ENCODE measurements around the gene EPB41L5.

DNA sequence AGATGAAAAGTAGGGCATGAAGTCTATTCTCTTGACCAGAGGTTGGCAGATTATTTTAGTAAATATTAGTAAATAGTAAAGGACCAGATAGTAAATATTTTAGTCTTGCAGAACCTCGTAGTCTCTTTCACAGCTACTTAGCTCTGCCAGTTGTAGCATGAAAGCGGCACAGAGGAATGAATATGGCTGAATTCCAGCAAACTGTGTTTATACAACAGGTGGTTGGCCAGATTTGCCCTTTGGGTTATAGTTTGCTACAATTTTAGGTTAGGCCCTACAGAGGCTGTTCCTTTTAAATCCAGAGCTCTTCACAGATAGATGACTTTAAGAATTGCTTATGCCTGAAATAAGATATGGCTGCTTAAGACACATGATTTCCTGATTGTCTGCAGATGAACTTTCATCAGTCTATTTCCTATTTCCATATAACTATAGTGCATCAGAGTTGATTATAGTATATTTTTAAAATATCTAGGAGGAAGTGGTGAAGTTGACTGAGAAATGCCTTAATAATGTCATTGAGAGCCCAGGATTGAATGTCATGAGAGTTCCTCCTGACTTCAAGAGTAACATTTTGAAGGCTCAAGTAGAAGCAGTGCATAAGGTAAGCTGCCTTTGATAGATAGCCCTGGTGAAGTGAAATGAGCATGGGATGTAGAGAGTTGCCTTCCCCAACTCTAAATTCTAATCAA is 129.8 kb downstream of the EPB41L5 start:
- TF ChIP-seq, protein P1, sequence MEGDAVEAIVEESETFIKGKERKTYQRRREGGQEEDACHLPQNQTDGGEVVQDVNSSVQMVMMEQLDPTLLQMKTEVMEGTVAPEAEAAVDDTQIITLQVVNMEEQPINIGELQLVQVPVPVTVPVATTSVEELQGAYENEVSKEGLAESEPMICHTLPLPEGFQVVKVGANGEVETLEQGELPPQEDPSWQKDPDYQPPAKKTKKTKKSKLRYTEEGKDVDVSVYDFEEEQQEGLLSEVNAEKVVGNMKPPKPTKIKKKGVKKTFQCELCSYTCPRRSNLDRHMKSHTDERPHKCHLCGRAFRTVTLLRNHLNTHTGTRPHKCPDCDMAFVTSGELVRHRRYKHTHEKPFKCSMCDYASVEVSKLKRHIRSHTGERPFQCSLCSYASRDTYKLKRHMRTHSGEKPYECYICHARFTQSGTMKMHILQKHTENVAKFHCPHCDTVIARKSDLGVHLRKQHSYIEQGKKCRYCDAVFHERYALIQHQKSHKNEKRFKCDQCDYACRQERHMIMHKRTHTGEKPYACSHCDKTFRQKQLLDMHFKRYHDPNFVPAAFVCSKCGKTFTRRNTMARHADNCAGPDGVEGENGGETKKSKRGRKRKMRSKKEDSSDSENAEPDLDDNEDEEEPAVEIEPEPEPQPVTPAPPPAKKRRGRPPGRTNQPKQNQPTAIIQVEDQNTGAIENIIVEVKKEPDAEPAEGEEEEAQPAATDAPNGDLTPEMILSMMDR (IDR thresholded peaks at IDR 0.05), result no peak
- TF ChIP-seq POLR2A (IDR thresholded peaks at IDR 0.05) (no peak), EP300 (IDR thresholded peaks at IDR 0.05) (no peak)

Measured in upper lobe of left lung (tissue), 4 donors.